OCI-M1 (cell line): ENCODE results near the gene ZNF12.
"Not testable (repeated sequence)": the region's sequence is repeated elsewhere in the genome, so short reads cannot be mapped to it uniquely, and the experiment has no call there.

Experiments
- DNase-seq: peaks from one replicate; lab custom pipeline; 2025; lab: John Stamatoyannopoulos, UW

The ZNF12 gene

DNA sequence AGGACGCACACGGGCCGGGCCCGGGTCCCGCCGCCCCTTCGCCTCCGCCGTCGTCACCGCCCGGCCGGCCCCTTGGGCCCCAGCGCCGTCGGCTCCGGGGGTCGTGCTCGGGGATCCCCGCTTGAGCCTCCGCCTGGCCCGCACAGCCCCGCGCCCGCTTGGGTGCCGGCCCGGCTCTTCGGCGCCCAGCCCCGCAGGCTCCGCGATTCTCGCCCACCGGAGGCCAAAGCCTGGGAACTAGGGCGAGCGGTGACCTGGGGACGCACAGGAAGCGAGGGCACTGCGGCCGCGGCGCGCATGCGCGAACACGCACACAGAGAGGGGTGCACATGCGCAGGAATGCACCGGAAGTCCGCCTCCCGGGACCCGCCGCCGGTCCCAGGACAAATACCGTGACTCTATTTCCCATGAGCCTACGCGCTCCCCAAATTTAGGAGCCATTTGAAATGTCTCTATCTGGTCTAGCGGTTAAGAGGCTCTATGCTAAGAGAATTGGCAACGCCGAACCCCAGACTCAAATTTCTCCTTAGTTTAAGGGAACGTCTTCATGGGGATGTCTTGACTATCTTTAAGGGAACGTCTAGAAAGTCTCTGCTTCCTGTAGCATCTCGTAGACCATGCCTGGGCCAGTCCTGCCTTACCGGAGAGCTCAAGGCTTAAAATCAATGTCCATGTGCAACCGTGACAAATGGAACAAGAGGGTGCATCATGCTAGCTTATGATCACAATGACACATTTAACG lies at the start of gene ZNF12:
TSS of gene ZNF12 (minus strand) at position 282 of the 742 bp plus-strand sequence. CDS start 1,774 bp downstream, outside the sequence.
- peak; percentile 94 for DNase-seq

DNA sequence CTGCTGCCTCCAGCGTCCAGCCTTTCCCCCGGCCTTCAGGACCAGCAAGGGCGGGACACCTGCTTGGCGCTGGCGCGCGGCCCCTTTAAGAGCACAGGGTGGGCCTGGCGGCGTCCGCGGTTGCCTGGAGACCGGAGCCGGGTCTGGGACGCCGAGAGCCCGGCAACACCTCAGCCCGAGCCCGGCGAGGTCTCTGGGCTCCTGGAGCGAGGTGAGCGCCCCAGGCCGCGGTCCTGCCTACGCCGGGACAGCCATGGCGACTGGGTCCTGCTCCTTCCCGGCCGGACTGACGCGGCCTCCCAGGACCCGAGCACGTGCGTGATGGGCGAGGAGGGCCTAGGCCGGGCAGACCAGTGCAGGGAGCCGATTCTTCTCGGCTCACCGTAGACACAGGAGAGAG lies 47.2 kb upstream of the ZNF12 start, which contains the start of gene RSPH10B2:
TSS of gene RSPH10B2 (plus strand) at position 140 of the 400 bp plus-strand sequence. CDS start 3,575 bp downstream, outside the sequence.
- not testable (repeated sequence) for DNase-seq

- DNase-seq = not testable (repeated sequence)
These were observed 43.4 kb upstream of the ZNF12 start for GRCh38 chr7:6750173-6750572.

DNA sequence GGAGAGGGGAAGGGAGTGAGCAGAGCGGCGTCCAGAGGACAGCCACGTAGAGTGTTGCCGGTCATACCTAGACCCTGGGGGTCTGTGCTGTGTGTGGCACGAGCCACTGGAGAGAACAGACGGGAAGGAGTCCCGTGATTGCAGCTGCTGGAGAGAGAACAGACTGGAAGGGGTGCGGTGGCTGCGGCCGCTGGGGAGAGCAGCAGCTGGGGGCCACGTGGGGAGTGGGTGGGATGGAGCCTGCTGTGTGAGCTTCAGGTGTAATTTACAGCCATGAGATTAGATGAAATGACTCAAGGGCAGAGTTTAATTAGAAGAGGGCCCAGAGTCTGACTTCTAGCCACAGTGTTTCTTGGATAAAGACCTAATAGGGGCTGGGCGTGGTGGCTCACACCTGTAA lies 42.6 kb upstream of the ZNF12 start:
- DNase-seq = not testable (repeated sequence)

- DNase-seq = not testable (repeated sequence)
These were observed 37.8 kb upstream of the ZNF12 start for GRCh38 chr7:6744410-6745100.

DNA sequence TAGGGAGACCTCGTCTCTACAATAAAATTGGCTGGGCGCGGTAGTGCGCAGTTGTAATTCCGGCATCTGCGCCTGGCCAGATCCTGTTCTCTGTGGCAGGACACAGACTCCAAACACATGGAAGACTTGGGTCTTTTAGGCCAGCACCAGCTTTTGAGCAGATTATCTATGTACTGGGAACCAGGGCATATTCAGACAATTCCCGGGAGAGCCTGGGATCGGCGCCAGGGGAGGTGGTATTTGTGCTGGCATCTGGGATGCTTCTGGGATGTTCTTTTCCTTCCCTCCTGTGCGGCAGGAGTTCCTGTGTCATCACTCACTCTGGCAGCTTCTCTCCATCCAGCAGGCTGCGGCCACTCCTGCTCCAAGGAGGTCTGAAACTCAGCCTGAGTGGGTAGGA lies 31.7 kb upstream of the ZNF12 start:
- DNase-seq = not testable (repeated sequence)

DNA sequence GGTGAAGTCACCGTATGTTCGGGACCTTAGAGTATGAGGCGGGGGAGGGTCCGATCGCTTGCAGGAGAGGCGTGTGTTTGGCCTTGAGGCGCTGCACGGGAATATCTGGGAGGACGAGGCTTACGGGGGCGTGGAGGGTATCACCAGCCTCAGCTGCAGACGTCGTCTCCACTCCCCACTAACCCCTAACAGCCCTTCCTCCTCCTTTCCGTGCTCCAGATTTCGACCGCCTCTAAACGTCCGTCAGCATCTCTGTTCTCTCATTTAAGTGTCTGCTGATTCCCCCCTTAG lies 23.5 kb upstream of the ZNF12 start:
- peak; percentile 29 for DNase-seq

- DNase-seq = peak; percentile 97
These were observed 23.0 kb upstream of the ZNF12 start for GRCh38 chr7:6729492-6730342.

GRCh38 chr7:6728893-6729491 lies 22.2 kb upstream of the ZNF12 start:
- not testable (repeated sequence) for DNase-seq

- peak; percentile 0 for DNase-seq
These were observed 20.9 kb upstream of the ZNF12 start for GRCh38 chr7:6727663-6728062.

DNA sequence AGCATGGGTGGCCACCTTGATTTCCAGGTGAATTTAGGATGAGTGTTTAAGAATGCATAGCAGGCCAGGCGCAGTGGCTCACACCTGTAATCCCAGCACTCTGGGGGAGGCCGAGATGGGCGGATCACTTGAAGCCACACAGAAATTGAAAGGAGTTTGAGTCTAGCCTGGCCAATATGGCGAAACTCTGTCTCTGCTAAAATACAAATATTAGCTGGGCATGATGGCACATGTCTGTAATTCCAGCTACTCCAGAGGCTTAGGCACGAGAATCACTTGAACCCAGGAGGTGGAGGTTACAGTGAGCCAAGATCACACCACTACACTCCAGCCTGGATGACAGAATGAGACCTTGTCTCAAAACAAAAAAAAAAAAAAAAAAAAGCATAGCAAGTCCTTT lies 19.6 kb upstream of the ZNF12 start:
- not testable (repeated sequence) for DNase-seq

GRCh38 chr7:6725003-6725402 lies 18.3 kb upstream of the ZNF12 start:
- DNase-seq = no peak

- not testable (repeated sequence) for DNase-seq
These were observed 17.6 kb upstream of the ZNF12 start for GRCh38 chr7:6724351-6724750.

DNA sequence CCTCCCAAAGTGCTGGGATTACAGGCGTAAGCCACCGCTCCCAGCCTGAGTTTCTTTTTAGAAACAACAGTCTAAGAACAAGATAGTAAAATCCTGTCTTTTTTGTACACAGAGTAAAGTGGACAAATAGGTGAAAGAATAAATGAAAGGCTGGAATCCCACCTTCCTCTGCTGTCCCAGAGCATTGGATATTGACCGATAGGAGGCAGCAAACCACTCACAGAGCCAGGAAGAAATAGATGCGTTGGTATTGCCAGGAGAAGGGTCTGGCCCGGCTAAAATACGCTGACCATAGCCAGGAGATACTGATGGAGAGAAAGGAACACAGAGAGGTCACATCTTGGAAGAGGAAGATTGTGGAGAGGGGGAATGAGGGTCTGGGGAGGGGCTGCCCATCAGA lies 11.4 kb upstream of the ZNF12 start:
- no peak for DNase-seq

DNA sequence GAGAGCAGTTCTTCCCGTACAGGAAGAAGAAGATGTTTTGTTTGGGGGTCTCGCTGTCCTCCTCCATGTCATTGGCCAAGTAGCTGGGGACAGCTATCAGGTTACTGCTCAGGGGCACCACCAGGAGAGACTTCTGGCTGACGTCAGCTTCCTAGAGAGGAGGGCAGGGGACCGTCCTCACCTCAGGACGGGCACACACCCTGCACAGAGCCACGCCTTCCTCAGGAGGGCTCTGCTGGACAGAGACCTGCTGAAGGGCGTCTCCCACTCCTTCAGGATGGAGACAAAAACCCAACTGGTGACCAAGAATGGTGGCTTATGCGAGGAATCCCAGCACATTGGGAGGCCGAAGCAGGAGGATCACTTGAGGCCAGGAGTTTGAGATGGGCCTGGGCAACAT lies 9.2 kb upstream of the ZNF12 start:
- DNase-seq = not testable (repeated sequence)

GRCh38 chr7:6714360-6714759 lies 7.6 kb upstream of the ZNF12 start:
- DNase-seq = no peak

DNA sequence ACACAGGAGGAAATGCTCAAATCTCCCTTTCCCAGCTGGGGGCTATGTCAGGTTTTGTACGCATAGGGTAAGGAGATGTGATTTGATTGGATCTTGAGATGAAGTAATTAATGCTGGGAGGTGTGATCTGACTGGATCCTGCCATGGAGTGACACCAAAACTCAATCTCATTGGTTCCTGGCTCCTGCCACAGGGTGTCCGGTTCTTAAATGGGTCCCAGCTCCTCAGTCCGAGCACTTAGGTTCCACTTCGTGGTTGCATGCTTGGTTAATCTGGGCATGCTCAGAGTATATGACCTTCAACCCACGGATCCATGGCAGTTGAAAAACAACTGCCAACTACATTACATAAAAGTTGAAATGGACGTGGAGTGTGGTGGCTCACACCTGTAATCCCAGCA lies 3.1 kb upstream of the ZNF12 start:
- peak; percentile 56 for DNase-seq

GRCh38 chr7:6708304-6708703 lies 1.6 kb upstream of the ZNF12 start:
- no peak for DNase-seq

- DNase-seq = peak; percentile 33
These were observed 635 bp downstream of the ZNF12 start for GRCh38 chr7:6705959-6706665.

DNA sequence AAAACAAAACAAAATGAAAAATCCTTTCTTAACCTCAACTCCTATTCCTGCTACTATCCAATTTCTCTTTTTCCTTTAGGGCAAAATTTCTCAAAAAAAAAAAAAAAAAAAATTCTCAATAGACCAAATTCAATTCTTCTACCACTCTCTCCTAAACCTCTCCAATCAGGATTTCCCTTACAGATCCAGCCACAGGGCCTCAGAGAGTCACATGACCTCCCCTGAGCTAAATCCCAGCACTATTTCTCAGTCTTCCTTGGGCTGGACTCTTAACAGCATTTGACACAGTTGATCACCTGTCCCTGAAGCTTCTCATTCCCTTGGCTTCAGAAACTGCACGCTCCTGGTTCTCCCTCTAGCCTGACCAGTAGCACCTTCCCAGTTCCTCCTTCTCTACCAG lies 4.9 kb downstream of the ZNF12 start:
- DNase-seq = no peak

DNA sequence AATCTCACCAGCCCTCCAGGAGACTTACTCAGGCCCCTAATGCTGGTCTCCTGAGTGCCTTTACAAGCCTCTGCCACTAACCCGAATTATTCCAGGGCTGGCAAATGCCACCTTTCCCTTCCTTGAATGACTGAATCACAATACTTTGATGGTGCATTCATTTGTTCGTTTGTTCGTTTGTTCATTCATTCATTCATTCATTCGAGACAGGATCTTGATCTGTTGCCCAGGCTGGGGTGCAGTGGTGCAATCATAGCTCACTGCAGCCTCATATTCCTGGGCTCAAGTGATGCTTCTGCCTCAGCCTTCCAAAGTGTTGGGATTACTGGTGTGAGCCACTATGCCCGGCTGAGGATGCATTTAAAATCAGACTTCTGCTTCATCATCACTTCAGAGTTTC lies 6.0 kb downstream of the ZNF12 start:
- DNase-seq = no peak
